ENCODE measurements around the gene LBH. TPM values are rescaled to one million over a fixed set of nuclear protein-coding genes. Genes with fewer than 3 reads are reported as not detected.
A peak's percentile ranks its signal among the peaks of the same experiment; 100 is the strongest.

Gene LBH
- total and polyA plus RNA-seq, 8 donors: 6.6 to 39.8 (median 17.0) TPM

- Histone ChIP-seq H3K27me3 (peaks cover 0 to 27% (median 0%) of the 10 kb centered on the region in 3 donors), H3K27ac (peak overlapping the region; percentile 86 to 93 (median 88)), H3K4me1 (peaks cover 25 to 57% (median 43%) of the 10 kb centered on the region in 4 donors), H3K4me3 (peak overlapping the region; percentile 70 to 75 (median 74)), H3K36me3 (peaks cover 0 to 17% (median 6%) of the 10 kb centered on the region in 4 donors), H3K9me3 (no peaks in the 10 kb centered on the region)
- whole genome bisulfite sequencing, 5 donors: 0 to 2% (median 1%) methylated on average over 17 to 70 of the region's 70 CpGs
- intact Hi-C loops (cut with DNase I; ENCODE audit: low total_unique reads): no loop called here
- TF ChIP-seq EP300 (IDR thresholded peaks at IDR 0.05): no peak
- no peak for TF ChIP-seq CTCF (IDR thresholded peaks at IDR 0.05)
- no peak for TF ChIP-seq POLR2A (IDR thresholded peaks at IDR 0.05)
- no peak for TF ChIP-seq POLR2AphosphoS5 (IDR thresholded peaks at IDR 0.05)
- DNase-seq: peak; percentile 47 to 92
Measured at GRCh38 chr2:30231996-30232800, 864 bp downstream of the LBH start.

- TF ChIP-seq CTCF (IDR thresholded peaks at IDR 0.05) (no peak), EP300 (IDR thresholded peaks at IDR 0.05) (no peak), POLR2AphosphoS5 (IDR thresholded peaks at IDR 0.05) (no peak), POLR2A (IDR thresholded peaks at IDR 0.05) (no peak)
- H3K4me3 ChIP-seq: peak overlapping the region; percentile 70 to 75 (median 74)
- peaks cover 25 to 63% (median 46%) of the 10 kb centered on the region in 4 donors for H3K4me1 ChIP-seq
- 0 to 5% (median 1%) methylated on average over 7 to 8 of the region's 8 CpGs for WGBS, 5 donors
- H3K9me3 ChIP-seq: no peaks in the 10 kb centered on the region
- peaks cover 0 to 27% (median 0%) of the 10 kb centered on the region in 3 donors for H3K27me3 ChIP-seq
- peaks cover 0 to 17% (median 6%) of the 10 kb centered on the region in 4 donors for H3K36me3 ChIP-seq
- H3K27ac ChIP-seq: peak overlapping the region; percentile 86 to 93 (median 88)
- intact Hi-C loops (cut with DNase I; ENCODE audit: low total_unique reads): no loop called here
- DNase-seq: peak in 1 of 2 donors; percentile 70
Measured at GRCh38 chr2:30232801-30233130, 1.4 kb downstream of the LBH start.

GRCh38 chr2:30233271-30234009, 2.1 kb downstream of the LBH start:
- peaks cover 0 to 17% (median 9%) of the 10 kb centered on the region in 4 donors for H3K36me3 ChIP-seq
- no peaks in the 10 kb centered on the region for H3K9me3 ChIP-seq
- peak overlapping the region in 4 of 5 donors; percentile 86 to 93 (median 88) for H3K27ac ChIP-seq
- H3K4me1 ChIP-seq: peaks cover 25 to 69% (median 48%) of the 10 kb centered on the region in 4 donors
- peak overlapping the region; percentile 70 to 75 (median 74) for H3K4me3 ChIP-seq
- peaks cover 0 to 27% (median 0%) of the 10 kb centered on the region in 3 donors for H3K27me3 ChIP-seq
- DNase-seq: peak in 1 of 2 donors; percentile 13
- TF ChIP-seq CTCF (IDR thresholded peaks at IDR 0.05) (no peak), POLR2AphosphoS5 (IDR thresholded peaks at IDR 0.05) (no peak), POLR2A (IDR thresholded peaks at IDR 0.05) (no peak), EP300 (IDR thresholded peaks at IDR 0.05) (no peak)
- intact Hi-C loops (cut with DNase I; ENCODE audit: low total_unique reads): no loop called here
- 42 to 55% (median 49%) methylated on average over 4 of the region's 4 CpGs for WGBS, 5 donors
